ENCODE results near the gene CBX5.
"Not testable (repeated sequence)": the region's sequence is repeated elsewhere in the genome, so short reads cannot be mapped to it uniquely, and the experiment has no call there.

CBX5 gene

GRCh38 chr12:54279632-54280467 lies at the start of gene CBX5:
Gene CBX5 (minus strand): TSS chr12:54280122. CDS start chr12:54257650, 22,472 bp downstream.
- H3K4me2 ChIP-seq = peak within 1 kb of the TSS; percentile 99
- H3K9ac ChIP-seq = peak within 1 kb of the TSS; percentile 98
- peak within 1 kb of the TSS; percentile 98 for H3K27ac ChIP-seq
- peaks cover 60% of the 10 kb centered on the region for H3K36me3 ChIP-seq
- H3K4me1 ChIP-seq = peaks cover 63% of the 10 kb centered on the region
- H3K27me3 ChIP-seq = no peaks in the 10 kb centered on the region
- peaks cover 67% of the 10 kb centered on the region for H4K20me1 ChIP-seq
- peak within 1 kb of the TSS; percentile 83 for H3K4me3 ChIP-seq
- no peak for TF ChIP-seq Cebpa-rat (IDR thresholded peaks at IDR 0.05)
- no peaks in the 10 kb centered on the region for H3K9me3 ChIP-seq

- no peak overlapping the region for H3K27ac ChIP-seq
Observed at GRCh38 chr12:54328595-54329337, 48.8 kb upstream of the CBX5 start.

GRCh38 chr12:54325442-54326109 lies 45.7 kb upstream of the CBX5 start:
- H3K27ac ChIP-seq = peak overlapping the region; percentile 87

More at GRCh38 chr12:54328595-54329337, 48.8 kb upstream of the CBX5 start:
- no peaks in the 10 kb centered on the region for H3K27me3 ChIP-seq
- peaks cover 13% of the 10 kb centered on the region; the same call in 1 of the 2 replicates for H4K20me1 ChIP-seq
- no peaks in the 10 kb centered on the region for H3K9me3 ChIP-seq
- peak overlapping the region; percentile 30; the same call in 1 of the 2 replicates for H3K9ac ChIP-seq
- no peak for TF ChIP-seq Cebpa-rat (IDR thresholded peaks at IDR 0.05)
- H3K4me1 ChIP-seq = peaks cover 36% of the 10 kb centered on the region
- no peak overlapping the region for H3K4me3 ChIP-seq
- H3K4me2 ChIP-seq = no peak overlapping the region
- H3K36me3 ChIP-seq = peaks cover 43% of the 10 kb centered on the region

GRCh38 chr12:54324617-54325441 lies 44.9 kb upstream of the CBX5 start, which contains the start of gene COPZ1:
Gene COPZ1 (plus strand): TSS chr12:54325131. CDS start chr12:54325164, 33 bp downstream.
- H3K4me3 ChIP-seq = peak within 1 kb of the TSS; percentile 90
- peaks cover 42% of the 10 kb centered on the region for H3K4me1 ChIP-seq
- peak within 1 kb of the TSS; percentile 95 for H3K9ac ChIP-seq
- H4K20me1 ChIP-seq = peaks cover 3% of the 10 kb centered on the region; the same call in 1 of the 2 replicates
- H3K36me3 ChIP-seq = peaks cover 17% of the 10 kb centered on the region
- peak within 1 kb of the TSS; percentile 80 for H3K4me2 ChIP-seq
- peak within 1 kb of the TSS; percentile 87 for H3K27ac ChIP-seq
- no peaks in the 10 kb centered on the region for H3K27me3 ChIP-seq
- TF ChIP-seq Cebpa-rat (IDR thresholded peaks at IDR 0.05) = no peak
- no peaks in the 10 kb centered on the region for H3K9me3 ChIP-seq

More at GRCh38 chr12:54325442-54326109, 45.7 kb upstream of the CBX5 start:
- H4K20me1 ChIP-seq = peaks cover 10% of the 10 kb centered on the region; the same call in 1 of the 2 replicates
- peaks cover 24% of the 10 kb centered on the region for H3K36me3 ChIP-seq
- H3K9ac ChIP-seq = peak overlapping the region; percentile 95
- peak overlapping the region; percentile 90 for H3K4me3 ChIP-seq
- H3K27me3 ChIP-seq, H3K9me3 ChIP-seq: not testable (repeated sequence)
- peaks cover 42% of the 10 kb centered on the region for H3K4me1 ChIP-seq
- H3K4me2 ChIP-seq = peak overlapping the region; percentile 80

GRCh38 chr12:54321363-54321762 lies 41.4 kb upstream of the CBX5 start:
- Histone ChIP-seq H3K9me3 (no peaks in the 10 kb centered on the region), H3K4me2 (no peak overlapping the region), H3K4me3 (no peak overlapping the region), H3K9ac (no peak overlapping the region), H3K27me3 (no peaks in the 10 kb centered on the region), H3K27ac (no peak overlapping the region), H3K4me1 (peaks cover 23% of the 10 kb centered on the region), H3K36me3 (no peaks in the 10 kb centered on the region), H4K20me1 (no peaks in the 10 kb centered on the region)
- no peak for TF ChIP-seq Cebpa-rat (IDR thresholded peaks at IDR 0.05)

GRCh38 chr12:54312309-54312708 lies 32.4 kb upstream of the CBX5 start:
- not testable (repeated sequence) for H4K20me1 ChIP-seq, H3K27ac ChIP-seq, H3K9me3 ChIP-seq, H3K9ac ChIP-seq, H3K4me3 ChIP-seq, H3K4me2 ChIP-seq, H3K36me3 ChIP-seq, H3K27me3 ChIP-seq
- peaks cover 12% of the 10 kb centered on the region for H3K4me1 ChIP-seq

GRCh38 chr12:54311051-54311450 lies 31.1 kb upstream of the CBX5 start:
- no peak overlapping the region for H3K9ac ChIP-seq
- H3K4me2 ChIP-seq = no peak overlapping the region
- H3K27ac ChIP-seq = no peak overlapping the region
- no peaks in the 10 kb centered on the region for H3K9me3 ChIP-seq
- H3K4me1 ChIP-seq = peaks cover 25% of the 10 kb centered on the region
- TF ChIP-seq Cebpa-rat (IDR thresholded peaks at IDR 0.05) = no peak
- H3K36me3 ChIP-seq = no peaks in the 10 kb centered on the region
- no peaks in the 10 kb centered on the region for H3K27me3 ChIP-seq
- H3K4me3 ChIP-seq = no peak overlapping the region
- no peaks in the 10 kb centered on the region for H4K20me1 ChIP-seq

- no peaks in the 10 kb centered on the region for H3K9me3 ChIP-seq
- no peak for TF ChIP-seq Cebpa-rat (IDR thresholded peaks at IDR 0.05)
- H4K20me1 ChIP-seq = no peaks in the 10 kb centered on the region
- H3K36me3 ChIP-seq = no peaks in the 10 kb centered on the region
- no peak overlapping the region for H3K4me3 ChIP-seq
- no peak overlapping the region for H3K9ac ChIP-seq
- peaks cover 63% of the 10 kb centered on the region for H3K4me1 ChIP-seq
- peak overlapping the region; percentile 95 for H3K4me2 ChIP-seq
- no peaks in the 10 kb centered on the region for H3K27me3 ChIP-seq
- peak overlapping the region; percentile 57 for H3K27ac ChIP-seq
Observed at GRCh38 chr12:54306925-54307741, 27.2 kb upstream of the CBX5 start.
